ENCODE data around the gene CLRN3.

The CLRN3 gene

GRCh38 chr10:127872871-127873600 lies 19.7 kb downstream of the CLRN3 start:
- DNase-seq: no peak

DNA sequence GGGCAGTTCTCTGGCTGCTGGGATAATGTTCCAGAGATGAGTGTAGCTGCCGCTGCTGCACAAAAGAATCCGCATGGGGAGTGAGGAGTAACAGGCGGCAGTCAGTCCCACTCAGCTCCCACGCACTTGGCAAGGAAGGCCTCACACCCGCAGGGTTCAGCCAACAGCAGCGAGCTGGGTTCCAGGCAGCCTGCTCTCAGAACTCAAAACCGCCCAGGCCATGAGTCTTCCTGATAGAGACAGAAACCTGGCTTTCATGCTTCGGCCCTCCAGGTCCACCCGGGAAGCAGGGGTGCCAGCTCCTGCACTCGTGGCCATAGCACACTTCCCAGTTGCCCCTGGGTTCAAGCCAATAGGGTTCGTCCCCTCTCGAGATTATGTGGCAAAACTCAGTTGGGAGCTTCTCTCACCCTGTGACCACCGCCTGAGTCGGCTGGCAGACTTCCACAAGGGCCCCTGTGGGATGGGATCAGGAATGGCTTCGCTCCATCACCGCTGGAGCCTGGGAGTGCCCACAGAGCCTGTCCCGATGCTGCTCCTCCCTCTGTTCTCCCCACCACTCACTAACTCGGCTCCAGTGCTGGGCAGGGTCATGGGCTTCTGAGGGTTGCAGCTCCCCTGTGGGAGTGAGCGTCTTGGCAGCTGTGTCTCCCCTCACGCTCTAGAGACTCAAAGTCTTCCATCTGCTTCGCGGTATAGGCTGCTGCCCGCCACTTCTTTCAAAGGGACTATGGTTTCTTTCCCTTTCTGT lies 20.6 kb downstream of the CLRN3 start:
- DNase-seq: no peak

DNA sequence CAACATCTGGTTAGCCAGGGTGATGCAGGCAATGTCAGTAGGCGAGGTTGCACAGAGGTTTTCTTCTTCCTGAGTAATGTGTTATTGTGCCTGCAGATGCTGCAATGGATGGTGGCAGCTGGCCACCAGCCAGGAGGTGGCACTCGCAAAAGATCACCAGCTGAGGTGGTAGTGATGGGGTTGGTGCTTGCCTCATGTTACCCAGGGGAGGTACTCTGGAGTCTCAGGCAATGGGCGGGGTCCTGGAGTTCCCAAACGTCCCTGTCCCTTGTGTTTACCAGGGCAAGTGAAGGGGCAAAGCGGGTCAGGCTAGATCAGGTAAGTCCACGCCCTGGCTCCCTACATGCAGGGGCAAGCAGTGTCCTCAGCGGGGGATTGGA lies 21.1 kb downstream of the CLRN3 start:
- no peak for DNase-seq

DNA sequence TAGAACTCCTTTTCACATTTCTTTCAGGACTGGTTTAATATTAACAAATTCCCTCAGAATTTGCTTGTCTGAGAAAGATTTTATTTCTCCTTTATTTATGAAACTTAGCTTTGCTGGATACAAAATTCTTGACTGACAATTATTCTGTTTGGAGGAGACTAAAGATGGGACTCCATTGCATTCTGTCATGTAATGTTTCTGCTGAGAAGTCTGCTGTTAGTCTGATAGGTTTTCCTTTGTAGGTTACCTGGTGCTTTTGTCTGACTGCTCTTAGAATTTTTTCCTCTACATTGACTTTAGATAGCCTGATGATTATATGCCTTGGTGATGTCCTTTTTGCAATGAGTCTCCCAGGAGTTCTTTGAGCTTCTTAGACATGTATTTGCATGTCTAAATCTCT lies 23.4 kb downstream of the CLRN3 start:
- no peak for DNase-seq

- DNase-seq: no peak
These were observed 24.9 kb downstream of the CLRN3 start for GRCh38 chr10:127867805-127868204.

GRCh38 chr10:127866276-127867013 lies 26.3 kb downstream of the CLRN3 start:
- DNase-seq: no peak

DNA sequence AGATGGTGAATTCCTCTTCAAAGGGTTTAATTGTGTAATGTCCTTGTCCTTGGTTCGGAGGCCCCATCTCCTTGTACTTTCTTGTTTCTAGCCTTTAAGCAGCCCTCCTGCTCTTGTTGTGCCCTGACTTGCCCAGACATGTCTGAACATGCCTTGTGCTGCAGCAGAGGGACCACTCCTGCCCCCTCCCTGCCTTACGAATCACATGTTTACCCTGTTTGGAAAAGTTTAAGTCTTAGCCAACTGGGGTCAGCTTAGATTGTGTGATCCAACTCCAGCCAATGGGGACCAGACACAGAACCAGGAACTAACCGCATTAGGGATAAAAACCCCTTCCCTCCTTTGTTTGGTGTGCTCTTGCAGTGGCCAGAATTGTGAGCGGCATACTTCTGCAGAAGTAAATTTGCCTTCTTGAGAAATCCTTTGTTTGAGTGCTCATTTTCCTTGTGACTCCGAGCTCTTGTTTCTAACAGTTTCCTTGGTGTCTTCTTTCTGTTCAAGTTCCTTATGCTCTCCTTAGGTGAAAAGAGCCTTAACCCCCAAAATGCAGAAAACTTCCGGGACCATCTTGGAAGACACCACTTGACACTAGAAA lies 29.4 kb downstream of the CLRN3 start:
- DNase-seq: no peak

DNA sequence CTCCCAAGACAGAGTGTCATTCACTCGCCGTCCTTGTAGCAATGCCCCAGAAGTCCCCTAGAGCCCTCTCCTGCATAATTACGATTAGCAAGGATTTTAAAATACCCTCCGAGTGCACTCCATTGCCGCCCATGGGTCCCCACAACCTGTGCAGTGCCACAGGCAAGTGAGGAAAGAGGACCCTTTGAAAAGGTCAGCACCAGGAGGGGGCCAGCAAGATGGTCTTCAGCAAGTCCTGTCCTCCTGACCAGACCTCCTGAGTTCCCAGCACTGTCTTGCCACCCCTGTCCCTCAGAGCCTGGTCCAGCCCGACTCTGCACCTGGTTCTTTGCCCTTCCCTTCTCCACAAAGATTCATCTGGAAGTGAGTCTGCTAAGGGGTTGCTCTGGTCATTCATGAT lies 32.1 kb downstream of the CLRN3 start:
- DNase-seq: no peak

DNA sequence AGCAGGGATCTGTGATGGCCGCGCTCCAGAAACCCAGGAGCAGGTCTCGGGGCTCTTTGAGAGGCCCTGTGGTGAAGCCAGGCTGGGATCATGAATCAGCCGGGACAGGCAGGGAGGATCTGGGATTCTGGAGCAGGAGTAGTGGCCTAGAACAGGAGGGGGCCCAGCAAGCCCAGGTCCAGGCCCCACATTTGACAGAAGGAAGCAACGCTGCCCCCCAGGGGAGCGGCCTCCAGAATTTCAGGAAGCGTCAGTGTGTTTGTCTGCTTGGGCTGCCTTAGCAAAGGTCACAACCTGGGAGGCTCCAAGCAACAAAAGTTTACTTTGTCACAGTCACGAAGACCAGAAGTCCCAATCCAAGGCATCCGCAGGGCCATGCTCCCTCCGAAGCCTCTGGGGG lies 36.8 kb downstream of the CLRN3 start:
- DNase-seq: no peak

DNA sequence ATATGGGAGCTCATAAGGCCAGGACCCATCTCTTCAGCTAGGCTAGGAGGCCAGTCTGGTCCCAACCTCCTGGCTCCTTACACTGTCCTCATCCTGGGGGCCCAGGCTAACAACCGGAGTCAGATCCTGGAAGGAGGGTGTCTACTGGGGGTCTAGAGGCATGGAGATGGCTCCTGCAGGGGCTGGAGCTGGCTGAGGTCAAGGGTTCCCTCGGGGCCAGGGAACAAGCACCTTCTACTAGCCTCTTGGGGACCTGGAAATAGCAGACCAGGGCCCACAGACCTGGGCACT lies 37.2 kb downstream of the CLRN3 start:
- DNase-seq: no peak

DNA sequence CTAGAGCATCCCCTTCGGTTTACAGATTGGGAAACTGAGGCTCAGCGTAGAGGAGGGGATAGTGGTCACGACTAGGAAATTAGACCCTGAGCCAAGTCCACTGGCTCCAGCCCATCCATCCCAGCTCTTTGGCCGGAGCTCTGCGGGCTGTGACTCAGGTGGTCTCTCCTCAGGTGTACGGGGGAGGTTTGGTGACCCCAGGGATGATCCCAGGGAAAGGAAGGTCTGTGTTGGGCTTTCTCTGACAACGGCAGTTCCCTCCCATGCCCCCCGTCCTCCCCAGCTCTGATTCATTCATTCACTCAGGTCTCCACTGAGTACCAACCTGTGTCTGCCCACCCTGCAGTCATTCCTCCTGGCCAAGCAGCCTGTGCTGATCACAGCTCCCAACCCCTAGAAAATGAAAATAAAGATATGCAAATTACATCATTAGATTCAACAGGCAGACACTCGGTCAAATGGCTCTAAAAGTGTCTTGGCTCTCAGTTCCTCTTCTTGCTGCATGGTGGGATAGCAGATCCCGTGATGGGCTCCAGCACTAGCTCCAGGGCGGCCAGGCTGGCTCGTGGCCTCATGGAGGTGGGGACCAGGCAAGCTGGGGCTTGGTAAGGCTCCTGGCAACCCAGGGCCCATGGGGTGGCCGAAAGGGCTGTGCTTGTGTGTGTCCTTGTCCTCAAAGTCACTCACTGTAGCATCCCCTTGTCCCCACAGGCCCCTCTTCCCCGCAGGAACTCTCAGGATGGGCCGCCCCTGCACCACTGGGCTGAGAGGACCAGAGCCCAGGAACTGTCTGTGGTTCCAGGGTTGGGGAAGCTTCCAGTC lies 37.8 kb downstream of the CLRN3 start:
- no peak for DNase-seq

DNA sequence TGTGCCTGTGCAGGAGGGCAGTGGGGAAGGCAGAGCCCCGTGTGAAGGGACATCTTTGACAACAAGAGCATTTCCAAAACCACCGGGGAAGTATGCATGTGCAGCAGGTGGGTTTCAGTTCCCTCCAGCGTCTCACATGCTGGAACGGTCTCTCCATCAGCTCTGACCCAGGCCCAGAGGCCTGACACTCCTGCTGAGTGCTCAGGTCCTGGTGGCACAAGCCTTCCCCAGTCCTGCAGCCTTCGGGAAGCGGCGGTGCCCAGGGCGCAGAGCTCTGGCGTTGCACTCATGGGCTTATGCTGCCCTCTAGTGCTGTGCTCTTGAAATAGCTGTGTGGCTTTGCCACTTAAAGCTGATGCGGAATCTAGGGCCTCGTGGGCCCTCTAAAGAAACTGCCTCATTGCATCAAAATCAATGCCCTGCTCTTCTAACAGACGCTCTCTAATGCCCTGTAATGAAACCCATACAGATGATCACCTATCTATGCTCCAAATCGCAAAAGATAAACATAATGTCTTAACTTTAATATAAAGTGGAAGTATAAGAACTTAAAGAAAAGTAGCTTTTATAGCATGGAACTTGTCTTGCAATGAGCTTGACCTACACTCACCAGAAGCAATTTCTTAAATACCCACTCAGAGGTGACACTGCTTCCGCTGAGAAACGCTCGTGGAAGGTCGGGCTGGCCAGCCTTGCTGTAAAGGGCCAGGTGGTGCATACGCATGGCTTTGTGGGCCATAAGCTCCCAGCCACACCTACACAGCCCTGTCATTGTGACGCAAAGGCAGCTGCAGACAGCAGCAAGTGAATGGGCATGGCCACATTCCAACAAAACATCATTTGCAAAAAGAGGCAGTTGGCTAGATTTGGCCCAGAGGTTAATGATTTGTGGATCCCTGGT lies 38.6 kb downstream of the CLRN3 start:
- DNase-seq: peak; percentile 75

- DNase-seq: no peak
These were observed 40.3 kb downstream of the CLRN3 start for GRCh38 chr10:127852456-127852855.

DNA sequence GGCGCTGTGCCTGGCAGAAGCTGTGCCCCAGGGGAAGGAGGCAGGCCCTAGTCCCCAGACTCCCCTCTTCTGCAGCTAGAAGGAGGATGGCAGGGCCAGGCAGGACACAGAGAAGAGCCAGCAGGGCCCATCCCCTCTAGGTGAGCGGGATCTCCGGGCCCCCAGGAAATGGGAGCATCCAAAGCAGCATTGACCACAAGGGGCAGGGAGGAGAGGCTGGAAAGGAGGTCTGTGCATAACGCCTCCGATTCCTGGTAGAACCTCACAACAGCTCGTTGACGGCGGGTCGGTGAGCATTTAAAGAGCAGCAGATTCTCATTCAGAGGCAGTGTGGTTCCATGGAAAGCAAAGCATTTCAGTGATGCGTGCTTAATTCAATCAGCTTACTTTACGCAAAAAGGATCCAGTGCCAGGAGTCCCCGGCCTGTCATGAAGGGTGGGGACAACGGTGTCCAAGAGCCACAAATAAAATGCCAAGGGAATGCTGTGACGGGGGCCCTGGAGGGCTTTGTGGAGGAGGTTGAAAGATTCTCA lies 41.0 kb downstream of the CLRN3 start:
- no peak for DNase-seq

- no peak for DNase-seq
These were observed 41.8 kb downstream of the CLRN3 start for GRCh38 chr10:127850944-127851343.

DNA sequence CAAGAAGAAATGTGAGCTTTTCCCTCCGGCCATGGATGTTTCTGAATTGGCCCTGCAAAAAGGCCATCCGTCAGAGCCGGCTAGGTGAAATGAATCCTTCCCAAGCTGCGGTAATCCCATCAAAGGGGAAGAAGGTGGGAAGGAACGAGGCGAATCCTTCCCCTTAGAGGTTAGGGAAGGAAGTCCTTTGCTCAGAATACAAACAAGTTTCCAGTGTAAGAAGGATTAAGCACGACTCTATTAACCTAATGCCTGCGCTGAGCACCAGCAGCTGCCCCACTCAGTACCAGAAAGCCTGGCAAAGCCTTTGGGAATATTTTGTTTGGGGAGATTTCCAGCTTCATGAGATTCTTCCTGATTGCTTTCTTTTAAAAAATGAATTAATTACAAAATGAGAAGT lies 42.8 kb downstream of the CLRN3 start:
- no peak for DNase-seq

DNA sequence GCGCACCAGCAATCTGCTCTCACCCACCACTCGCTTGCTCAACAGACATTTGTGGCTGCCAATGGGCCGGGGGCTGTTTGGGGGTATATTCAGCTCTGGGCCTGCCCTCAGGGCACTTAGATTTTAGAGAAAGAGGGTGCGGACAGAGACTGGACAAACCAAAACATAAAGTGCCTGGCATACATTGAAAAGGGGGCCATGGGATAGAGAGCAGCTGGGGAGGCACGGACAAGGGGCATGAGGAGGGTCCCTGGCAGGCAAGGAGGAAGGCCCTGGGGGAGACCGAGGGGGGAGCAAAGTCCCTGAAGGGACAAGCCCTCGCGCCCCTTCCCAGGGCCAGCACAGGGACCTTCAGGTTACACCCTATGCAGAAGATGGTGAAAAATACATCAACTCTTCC lies 43.5 kb downstream of the CLRN3 start:
- no peak for DNase-seq

- no peak for DNase-seq
These were observed 44.5 kb downstream of the CLRN3 start for GRCh38 chr10:127848226-127848625.

DNA sequence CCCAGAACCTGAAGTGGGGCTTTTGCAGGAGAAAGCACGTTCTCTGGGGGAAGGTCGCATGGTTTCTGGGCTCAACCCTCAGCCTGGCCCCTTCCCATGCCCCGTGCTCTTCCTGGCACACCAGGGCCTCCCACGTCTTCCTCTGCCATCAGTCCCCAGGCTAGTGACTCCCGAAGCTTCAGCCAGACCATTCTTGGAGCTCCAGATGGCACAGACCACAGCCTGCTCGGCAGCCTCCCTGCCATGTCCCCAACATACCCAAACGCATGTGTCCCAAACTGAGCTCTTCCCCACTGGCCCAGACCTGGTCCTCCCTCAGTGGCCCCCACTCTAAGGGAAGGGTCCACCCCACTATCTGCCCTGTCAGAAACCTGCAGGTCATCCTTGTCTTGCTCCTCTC lies 47.0 kb downstream of the CLRN3 start:
- no peak for DNase-seq

DNA sequence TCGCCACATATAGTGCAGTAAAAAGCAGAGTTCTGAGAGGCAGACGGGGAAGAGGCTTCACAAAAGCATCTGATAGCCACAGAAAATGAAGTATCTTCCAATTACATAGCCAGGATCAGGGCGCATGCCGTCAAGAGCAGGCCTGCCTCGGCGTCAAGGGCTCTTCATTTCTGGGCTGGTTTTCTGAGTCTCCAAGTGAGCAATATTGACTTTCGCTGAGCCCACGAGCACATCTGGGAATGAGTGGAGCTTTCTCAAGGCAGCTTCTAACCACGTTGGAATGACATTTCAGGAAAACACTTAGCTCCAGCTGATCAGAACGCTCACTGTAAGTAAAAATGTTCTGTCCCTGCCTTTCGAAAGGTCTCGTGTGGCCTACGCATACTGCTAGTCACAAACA lies 51.9 kb downstream of the CLRN3 start:
- no peak for DNase-seq

GRCh38 chr10:127836966-127837365 lies 55.8 kb downstream of the CLRN3 start:
- DNase-seq: no peak

GRCh38 chr10:127836176-127836575 lies 56.6 kb downstream of the CLRN3 start:
- DNase-seq: no peak

Measured in activated effector memory CD4-positive, alpha-beta T cell treated with anti-CD3 and anti-CD28 coated beads, Interleukin-2, amount 50 U/mL, for 16 hours (primary cell).